BJ (cell line): ENCODE data around the gene CDH12. TPM values are rescaled to one million over a fixed set of nuclear protein-coding genes. Genes with fewer than 3 reads are reported as not detected.

Experiments used
- CTCF ChIA-PET: fragments of 350-600 bp; formaldehyde crosslinking; extraction: SDS; loops from one replicate; lab custom pipeline; 2021; ENCODE audit warnings: antibody characterized with exemption, inconsistent platforms; lab: Yijun Ruan, JAX
- POLR2A ChIA-PET: fragments of 300-600 bp; sonication (Branson Sonifier 250); formaldehyde crosslinking; extraction: SDS; loops from one replicate; lab custom pipeline; 2021; ENCODE audit warnings: antibody characterized with exemption; lab: Charles Lee
- DNase-seq: peaks from one replicate; pipeline ENCODE4 v3.0.0-alpha.2; 2011; ENCODE audit warnings: low read depth
- H3K27me3 ChIP-seq: 2 replicates; pipeline ENCODE4 v1.6.0; 2011; ENCODE audit warnings: low read length; ENCODE audit not compliant: control insufficient read depth, insufficient read depth
- H3K36me3 ChIP-seq: 2 replicates; pipeline ENCODE4 v1.5.1; 2011; ENCODE audit warnings: low read length; ENCODE audit not compliant: control insufficient read depth, insufficient read depth
- H3K4me3 ChIP-seq: 2 replicates; pipeline ENCODE4 v1.5.1; 2011; ENCODE audit warnings: low read depth, mild to moderate bottlenecking, control low read depth, low read length
- polyA plus RNA-seq: library from polyadenylated mRNA; depleted of rRNA; stranded (reverse); fragments of >200 nt; gene quantifications from 2 replicates; pipeline ENCODE4 v1.2.3, GENCODE V29; 2011
- TF ChIP-seq, protein P1 (sequence below): IDR thresholded peaks from 2 replicates; pipeline ENCODE4 v1.5.1; 2011; ENCODE audit warnings: low read depth, mild to moderate bottlenecking, control low read depth, inconsistent platforms, low read length, moderate library complexity; ENCODE audit not compliant: insufficient read depth

Gene CDH12
- polyA plus RNA-seq, 1 experiment: not detected

DNA sequence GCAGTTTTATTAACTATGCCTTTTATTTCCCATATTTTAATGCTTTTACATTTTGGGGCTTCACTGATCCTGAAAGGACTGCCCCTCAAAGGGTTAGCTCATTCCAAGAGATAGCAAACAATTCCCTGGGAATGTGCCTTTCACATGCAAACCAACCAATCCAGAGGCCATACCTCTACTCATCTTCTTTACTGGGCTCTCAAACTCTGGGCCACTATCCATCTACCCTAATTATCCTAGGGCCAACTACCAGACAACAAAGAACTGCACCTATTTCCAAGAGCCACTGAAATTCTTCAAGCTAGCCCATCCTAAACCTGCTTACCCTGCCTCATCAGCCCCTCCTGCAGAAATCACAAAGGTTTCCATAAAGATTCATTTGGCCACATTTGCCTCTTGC is 364.7 kb downstream of the CDH12 start:
- H3K4me3 ChIP-seq: no peak overlapping the region
- DNase-seq: no peak
- H3K27me3 ChIP-seq: no peaks in the 10 kb centered on the region
- CTCF ChIA-PET: no interaction called here
- TF ChIP-seq, protein P1, sequence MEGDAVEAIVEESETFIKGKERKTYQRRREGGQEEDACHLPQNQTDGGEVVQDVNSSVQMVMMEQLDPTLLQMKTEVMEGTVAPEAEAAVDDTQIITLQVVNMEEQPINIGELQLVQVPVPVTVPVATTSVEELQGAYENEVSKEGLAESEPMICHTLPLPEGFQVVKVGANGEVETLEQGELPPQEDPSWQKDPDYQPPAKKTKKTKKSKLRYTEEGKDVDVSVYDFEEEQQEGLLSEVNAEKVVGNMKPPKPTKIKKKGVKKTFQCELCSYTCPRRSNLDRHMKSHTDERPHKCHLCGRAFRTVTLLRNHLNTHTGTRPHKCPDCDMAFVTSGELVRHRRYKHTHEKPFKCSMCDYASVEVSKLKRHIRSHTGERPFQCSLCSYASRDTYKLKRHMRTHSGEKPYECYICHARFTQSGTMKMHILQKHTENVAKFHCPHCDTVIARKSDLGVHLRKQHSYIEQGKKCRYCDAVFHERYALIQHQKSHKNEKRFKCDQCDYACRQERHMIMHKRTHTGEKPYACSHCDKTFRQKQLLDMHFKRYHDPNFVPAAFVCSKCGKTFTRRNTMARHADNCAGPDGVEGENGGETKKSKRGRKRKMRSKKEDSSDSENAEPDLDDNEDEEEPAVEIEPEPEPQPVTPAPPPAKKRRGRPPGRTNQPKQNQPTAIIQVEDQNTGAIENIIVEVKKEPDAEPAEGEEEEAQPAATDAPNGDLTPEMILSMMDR: no peak
- POLR2A ChIA-PET: no interaction called here
- H3K36me3 ChIP-seq: no peaks in the 10 kb centered on the region

DNA sequence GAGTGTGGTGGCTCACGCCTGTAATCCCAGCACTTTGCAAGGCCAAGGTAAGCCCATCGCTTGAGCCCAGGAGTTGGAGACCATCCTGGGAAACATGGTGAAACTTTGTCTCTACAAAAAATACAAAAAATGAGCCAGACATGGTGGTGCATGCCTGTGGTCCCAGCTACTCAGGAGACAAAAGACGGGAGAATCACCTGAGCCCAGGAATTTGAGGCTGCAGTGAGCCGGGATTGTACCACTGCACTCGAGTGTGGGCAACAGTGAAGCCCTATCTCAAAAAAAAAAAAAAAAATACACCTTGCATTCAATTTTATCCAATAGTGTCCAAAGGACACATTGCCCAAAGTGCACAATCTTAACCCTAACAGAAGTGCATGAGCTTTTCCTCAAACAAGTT is 372.8 kb downstream of the CDH12 start:
- Histone ChIP-seq H3K27me3 (no peaks in the 10 kb centered on the region), H3K36me3 (no peaks in the 10 kb centered on the region), H3K4me3 (no peak overlapping the region)
- ChIA-PET CTCF (no interaction called here), POLR2A (no interaction called here)
- DNase-seq: no peak
- TF ChIP-seq, protein P1: no peak

DNA sequence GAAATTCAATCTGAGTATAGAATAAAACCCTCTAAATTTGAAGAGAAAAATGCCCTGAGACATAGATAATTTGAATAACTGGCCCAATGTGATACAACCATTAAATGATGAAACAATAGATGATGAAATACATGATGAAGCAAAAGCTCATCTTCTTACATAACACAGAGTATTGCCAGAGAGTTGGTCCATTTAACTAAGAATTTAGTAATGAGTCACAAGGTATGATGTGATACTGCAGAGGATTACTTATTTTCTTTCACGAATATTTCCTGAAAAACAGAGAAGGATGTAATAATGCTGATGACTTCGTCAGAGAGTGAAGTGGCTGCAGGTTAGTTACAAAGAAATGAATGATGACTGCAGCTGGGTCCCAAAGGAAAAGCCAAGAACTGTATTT is 379.3 kb downstream of the CDH12 start:
- TF ChIP-seq, protein P1: no peak
- ChIA-PET CTCF (no interaction called here), POLR2A (no interaction called here)
- no peak for DNase-seq
- Histone ChIP-seq H3K27me3 (no peaks in the 10 kb centered on the region), H3K36me3 (no peaks in the 10 kb centered on the region), H3K4me3 (no peak overlapping the region)

DNA sequence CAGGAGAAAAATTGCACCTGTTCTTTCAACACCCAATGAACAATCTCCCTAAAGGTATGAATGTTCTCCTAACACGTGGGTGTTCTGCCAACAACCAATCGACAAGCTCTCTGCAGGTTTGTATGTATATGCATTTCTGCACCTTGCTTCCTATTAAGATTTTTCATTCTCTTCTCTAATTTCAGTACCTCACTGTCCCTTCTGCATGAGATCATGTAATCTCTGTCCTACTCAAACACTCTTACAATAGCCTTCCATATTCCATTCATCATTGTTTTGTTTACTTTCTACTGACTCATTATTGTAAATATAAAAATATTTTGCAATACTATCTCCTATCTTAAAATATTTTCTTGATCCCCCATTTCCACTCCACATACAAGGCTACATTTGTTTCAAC is 382.0 kb downstream of the CDH12 start:
- POLR2A ChIA-PET: no interaction called here
- Histone ChIP-seq H3K36me3 (no peaks in the 10 kb centered on the region), H3K27me3 (no peaks in the 10 kb centered on the region), H3K4me3 (no peak overlapping the region)
- CTCF ChIA-PET: no interaction called here
- TF ChIP-seq, protein P1: no peak
- DNase-seq: no peak

DNA sequence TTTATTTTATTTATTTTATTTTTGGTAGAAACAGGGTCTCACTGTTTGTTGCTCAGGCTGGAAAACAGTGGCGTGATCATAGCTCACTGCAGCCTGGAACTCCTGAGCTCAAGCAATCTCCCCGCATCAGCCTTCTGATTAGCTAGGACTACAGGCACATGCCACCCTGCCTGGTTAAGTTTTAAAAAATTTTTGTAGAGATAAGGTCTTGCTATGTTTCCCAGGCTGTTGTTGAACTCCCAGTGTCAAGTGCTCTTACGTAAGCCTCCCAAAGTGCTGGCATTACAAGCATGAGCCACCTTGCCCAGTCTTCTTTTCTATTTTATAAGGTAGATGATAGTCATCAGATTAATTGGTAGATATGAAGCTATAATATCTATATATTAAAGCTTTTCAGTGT is 382.7 kb downstream of the CDH12 start:
- CTCF ChIA-PET: no interaction called here
- Histone ChIP-seq H3K36me3 (no peaks in the 10 kb centered on the region), H3K27me3 (no peaks in the 10 kb centered on the region), H3K4me3 (no peak overlapping the region)
- TF ChIP-seq, protein P1: no peak
- POLR2A ChIA-PET: no interaction called here
- no peak for DNase-seq
